WTC11 (cell line): ENCODE measurements around the gene GNAO1.

Source experiments
- ARID4B ChIP-seq: sonication (generic); formaldehyde crosslinking; IDR thresholded peaks from 2 replicates; pipeline ENCODE4 v1.8.0; 2023; ENCODE audit warnings: missing genetic modification reagents, mild to moderate bottlenecking, borderline replicate concordance
- ATF2 ChIP-seq: sonication (generic); formaldehyde crosslinking; IDR thresholded peaks from 2 replicates; pipeline ENCODE4 v1.8.1; 2022; ENCODE audit warnings: low read depth, missing genetic modification reagents, borderline replicate concordance
- CTCF ChIP-seq: fragments of 200-600 bp; IDR thresholded peaks from 2 replicates; pipeline ENCODE4 v1.8.0; 2022; ENCODE audit warnings: antibody characterized with exemption
- GABPB1 ChIP-seq: sonication (generic); formaldehyde crosslinking; IDR thresholded peaks from 2 replicates; pipeline ENCODE4 v1.8.1; 2023; ENCODE audit warnings: mild to moderate bottlenecking, missing genetic modification reagents
- JAZF1 ChIP-seq: fragments of 250-450 bp; sonication (Bioruptor Pico); IDR thresholded peaks from 2 replicates; pipeline ENCODE4 v1.9.0; 2021; ENCODE audit warnings: moderate library complexity, mild to moderate bottlenecking, inconsistent platforms
- JUN ChIP-seq: sonication (generic); formaldehyde crosslinking; IDR thresholded peaks from 2 replicates; pipeline ENCODE4 v1.8.0; 2023; ENCODE audit warnings: mild to moderate bottlenecking, missing genetic modification reagents
- MLX ChIP-seq: sonication (generic); formaldehyde crosslinking; IDR thresholded peaks from 2 replicates; pipeline ENCODE4 v1.8.1; 2023; ENCODE audit warnings: mild to moderate bottlenecking, missing genetic modification reagents, moderate library complexity
- NR2C2 ChIP-seq: sonication (generic); formaldehyde crosslinking; IDR thresholded peaks from 2 replicates; pipeline ENCODE4 v1.8.0; 2022; ENCODE audit warnings: mild to moderate bottlenecking, missing genetic modification reagents
- SP1 ChIP-seq: sonication (generic); formaldehyde crosslinking; conservative IDR thresholded peaks from 2 replicates; pipeline ENCODE4 v1.8.1; 2022; ENCODE audit warnings: missing genetic modification reagents
- TEAD4 ChIP-seq: sonication (generic); formaldehyde crosslinking; IDR thresholded peaks from 2 replicates; pipeline ENCODE4 v1.8.0; 2022; ENCODE audit warnings: mild to moderate bottlenecking, missing genetic modification reagents

GRCh38 chr16:56389554-56389953 is 198.3 kb downstream of the GNAO1 start:
- TF ChIP-seq JAZF1 (CRISPR knock-in tag) (no peak), CTCF (no peak), ARID4B (CRISPR knock-in tag) (no peak), MLX (no peak), ATF2 (CRISPR knock-in tag) (no peak), JUN (CRISPR knock-in tag) (no peak), NR2C2 (CRISPR knock-in tag) (no peak), SP1 (CRISPR knock-in tag) (no peak), GABPB1 (CRISPR knock-in tag) (no peak), TEAD4 (no peak)
